K562 (cell line): Measurements from ENCODE around the gene UBE2Q1. TPM values are rescaled to one million over a fixed set of nuclear protein-coding genes. Genes with fewer than 3 reads are reported as not detected.

Source experiments
- polyA plus RNA-seq, 8 experiments: library from polyadenylated mRNA; depleted of rRNA in 4 of 8; stranded (reverse) in 5 of 8; unstranded in 3 of 8; fragments of >200 nt; fragmentation: Nextera tagmentation in 2 of 8; fragmentation: Illumina TruSeq in 1 of 8; extraction: Ambion mirVana in 2 of 8; extraction: Trizol in 1 of 8; gene quantifications; 2 replicates each; pipeline versions ENCODE4 v1.2.1 to v1.2.3, GENCODE V29; 2011 to 2014; ENCODE audit warnings: inconsistent platforms in 1 of 8, missing spikeins in 1 of 8
- total RNA-seq, 7 experiments: library from RNA; depleted of rRNA in 6 of 7; stranded (reverse); fragments of >200 nt in 6 of 7; fragmentation: Illumina TruSeq in 2 of 7; extraction: Trizol in 2 of 7; gene quantifications; 2 replicates each; pipeline versions ENCODE4 v1.2.1 to v1.2.3, GENCODE V29; 2011 to 2021; ENCODE audit warnings: low replicate concordance in 1 of 7

Gene UBE2Q1
- total and polyA plus RNA-seq, 9 of the 15 experiments (the other 6 are each of a cell fraction or from before 2014, with no cell fraction given), result 8.0 to 58.8 (median 27.6) TPM

Other genes starting within 250 kb of the UBE2Q1 start
- gene AQP10, start 237.6 kb downstream of the UBE2Q1 start, total RNA-seq (2014; rRNA removed), result 1.9 and 2.1 TPM in 2 replicates
- 1.7 and 1.9 TPM in 2 replicates for gene AQP10, start 237.6 kb downstream of the UBE2Q1 start, total RNA-seq (2014; rRNA removed; fragmentation: Illumina TruSeq; extraction: Trizol)
- 1.3 and 1.5 TPM in 2 replicates for gene AQP10, start 237.6 kb downstream of the UBE2Q1 start, total RNA-seq (2015; rRNA removed; fragmentation: Illumina TruSeq; extraction: Trizol)
- gene AQP10, start 237.6 kb downstream of the UBE2Q1 start, total RNA-seq (2021), result 3.7 and 4.9 TPM in 2 replicates
- gene AQP10, start 237.6 kb downstream of the UBE2Q1 start, polyA plus RNA-seq (2011; rRNA removed), result 9.7 and 20.6 TPM in 2 replicates
- gene AQP10, start 237.6 kb downstream of the UBE2Q1 start, polyA plus RNA-seq (2014; fragmentation: Illumina TruSeq; extraction: Trizol), result 5.6 and 7.4 TPM in 2 replicates
- under 1 TPM; 0.37 to 0.56 TPM for gene AQP10, start 237.6 kb downstream of the UBE2Q1 start, polyA plus RNA-seq (2014; fragmentation: Nextera tagmentation; extraction: Ambion mirVana)
- 4.5 and 5.0 TPM in 2 replicates for gene AQP10, start 237.6 kb downstream of the UBE2Q1 start, polyA plus RNA-seq (2014; rRNA removed)
- 33.2 and 53.4 TPM in 2 replicates for gene ATP8B2, start 233.1 kb downstream of the UBE2Q1 start, total RNA-seq (2014; rRNA removed)
- gene ATP8B2, start 233.1 kb downstream of the UBE2Q1 start, total RNA-seq (2014; rRNA removed; fragmentation: Illumina TruSeq; extraction: Trizol), result 16.0 and 16.9 TPM in 2 replicates
- gene ATP8B2, start 233.1 kb downstream of the UBE2Q1 start, total RNA-seq (2015; rRNA removed; fragmentation: Illumina TruSeq; extraction: Trizol), result 12.3 and 12.4 TPM in 2 replicates
- 28.4 and 29.8 TPM in 2 replicates for gene ATP8B2, start 233.1 kb downstream of the UBE2Q1 start, total RNA-seq (2021)
- gene ATP8B2, start 233.1 kb downstream of the UBE2Q1 start, polyA plus RNA-seq (2011; rRNA removed), result 21.5 and 33.4 TPM in 2 replicates
- 18.4 and 22.1 TPM in 2 replicates for gene ATP8B2, start 233.1 kb downstream of the UBE2Q1 start, polyA plus RNA-seq (2014; fragmentation: Illumina TruSeq; extraction: Trizol)
- under 1 TPM; 0.27 to 0.58 TPM for gene ATP8B2, start 233.1 kb downstream of the UBE2Q1 start, polyA plus RNA-seq (2014; fragmentation: Nextera tagmentation; extraction: Ambion mirVana)
- 23.8 and 29.4 TPM in 2 replicates for gene ATP8B2, start 233.1 kb downstream of the UBE2Q1 start, polyA plus RNA-seq (2014; rRNA removed)
- gene IL6R, start 153.3 kb downstream of the UBE2Q1 start, total RNA-seq (2014; rRNA removed), result 0.05 and 0.37 TPM in 2 replicates
- 0.03 and 0.11 TPM in 2 replicates for gene IL6R, start 153.3 kb downstream of the UBE2Q1 start, total RNA-seq (2014; rRNA removed; fragmentation: Illumina TruSeq; extraction: Trizol)
- 0.07 and 0.19 TPM in 2 replicates for gene IL6R, start 153.3 kb downstream of the UBE2Q1 start, total RNA-seq (2015; rRNA removed; fragmentation: Illumina TruSeq; extraction: Trizol)
- gene IL6R, start 153.3 kb downstream of the UBE2Q1 start, total RNA-seq (2021), result 0.24 and 0.47 TPM in 2 replicates
- gene IL6R, start 153.3 kb downstream of the UBE2Q1 start, polyA plus RNA-seq (2011; rRNA removed), result 0.25 and 0.83 TPM in 2 replicates
- gene IL6R, start 153.3 kb downstream of the UBE2Q1 start, polyA plus RNA-seq (2014; fragmentation: Illumina TruSeq; extraction: Trizol), result 0.09 and 0.40 TPM in 2 replicates
- not detected for gene IL6R, start 153.3 kb downstream of the UBE2Q1 start, polyA plus RNA-seq (2014; fragmentation: Nextera tagmentation; extraction: Ambion mirVana)
- 0.03 and 1.1 TPM in 2 replicates for gene IL6R, start 153.3 kb downstream of the UBE2Q1 start, polyA plus RNA-seq (2014; rRNA removed)
- gene TDRD10, start 56.4 kb downstream of the UBE2Q1 start, total RNA-seq (2014; rRNA removed), result not detected in 2 replicates
- gene TDRD10, start 56.4 kb downstream of the UBE2Q1 start, total RNA-seq (2014; rRNA removed; fragmentation: Illumina TruSeq; extraction: Trizol), result not detected in 2 replicates
- not detected in 2 replicates for gene TDRD10, start 56.4 kb downstream of the UBE2Q1 start, total RNA-seq (2015; rRNA removed; fragmentation: Illumina TruSeq; extraction: Trizol)
- gene TDRD10, start 56.4 kb downstream of the UBE2Q1 start, total RNA-seq (2021), result not detected in 2 replicates
- gene TDRD10, start 56.4 kb downstream of the UBE2Q1 start, polyA plus RNA-seq (2011; rRNA removed), result not detected in 2 replicates
- not detected in 2 replicates for gene TDRD10, start 56.4 kb downstream of the UBE2Q1 start, polyA plus RNA-seq (2014; fragmentation: Illumina TruSeq; extraction: Trizol)
- not detected for gene TDRD10, start 56.4 kb downstream of the UBE2Q1 start, polyA plus RNA-seq (2014; fragmentation: Nextera tagmentation; extraction: Ambion mirVana)
- not detected in 2 replicates for gene TDRD10, start 56.4 kb downstream of the UBE2Q1 start, polyA plus RNA-seq (2014; rRNA removed)
- 0.04 and 0.05 TPM in 2 replicates for gene SHE, start 56.2 kb downstream of the UBE2Q1 start, total RNA-seq (2014; rRNA removed)
- not detected in 2 replicates for gene SHE, start 56.2 kb downstream of the UBE2Q1 start, total RNA-seq (2014; rRNA removed; fragmentation: Illumina TruSeq; extraction: Trizol)
- gene SHE, start 56.2 kb downstream of the UBE2Q1 start, total RNA-seq (2015; rRNA removed; fragmentation: Illumina TruSeq; extraction: Trizol), result not detected in 2 replicates
- gene SHE, start 56.2 kb downstream of the UBE2Q1 start, total RNA-seq (2021), result not detected in 2 replicates
- not detected in 2 replicates for gene SHE, start 56.2 kb downstream of the UBE2Q1 start, polyA plus RNA-seq (2011; rRNA removed)
- not detected in 2 replicates for gene SHE, start 56.2 kb downstream of the UBE2Q1 start, polyA plus RNA-seq (2014; fragmentation: Illumina TruSeq; extraction: Trizol)
- not detected for gene SHE, start 56.2 kb downstream of the UBE2Q1 start, polyA plus RNA-seq (2014; fragmentation: Nextera tagmentation; extraction: Ambion mirVana)
- 0.01 TPM in 1 of 2 replicates, not detected in the other for gene SHE, start 56.2 kb downstream of the UBE2Q1 start, polyA plus RNA-seq (2014; rRNA removed)
- not detected in 2 replicates for gene CHRNB2, start 9.1 kb upstream of the UBE2Q1 start, total RNA-seq (2014; rRNA removed)
- gene CHRNB2, start 9.1 kb upstream of the UBE2Q1 start, total RNA-seq (2014; rRNA removed; fragmentation: Illumina TruSeq; extraction: Trizol), result not detected in 2 replicates
- gene CHRNB2, start 9.1 kb upstream of the UBE2Q1 start, total RNA-seq (2015; rRNA removed; fragmentation: Illumina TruSeq; extraction: Trizol), result not detected in 2 replicates
- not detected in 2 replicates for gene CHRNB2, start 9.1 kb upstream of the UBE2Q1 start, total RNA-seq (2021)
- not detected in 2 replicates for gene CHRNB2, start 9.1 kb upstream of the UBE2Q1 start, polyA plus RNA-seq (2011; rRNA removed)
- not detected in 2 replicates for gene CHRNB2, start 9.1 kb upstream of the UBE2Q1 start, polyA plus RNA-seq (2014; fragmentation: Illumina TruSeq; extraction: Trizol)
- gene CHRNB2, start 9.1 kb upstream of the UBE2Q1 start, polyA plus RNA-seq (2014; fragmentation: Nextera tagmentation; extraction: Ambion mirVana), result under 1 TPM in 1 of 2 experiments, not detected in 1; 0.01 TPM
- not detected in 2 replicates for gene CHRNB2, start 9.1 kb upstream of the UBE2Q1 start, polyA plus RNA-seq (2014; rRNA removed)
- gene ADAR, start 49.5 kb upstream of the UBE2Q1 start, total RNA-seq (2014; rRNA removed), result 48.0 and 53.6 TPM in 2 replicates
- gene ADAR, start 49.5 kb upstream of the UBE2Q1 start, total RNA-seq (2014; rRNA removed; fragmentation: Illumina TruSeq; extraction: Trizol), result 60.2 and 63.6 TPM in 2 replicates
- gene ADAR, start 49.5 kb upstream of the UBE2Q1 start, total RNA-seq (2015; rRNA removed; fragmentation: Illumina TruSeq; extraction: Trizol), result 66.2 and 68.0 TPM in 2 replicates
- 94.2 and 96.9 TPM in 2 replicates for gene ADAR, start 49.5 kb upstream of the UBE2Q1 start, total RNA-seq (2021)
- gene ADAR, start 49.5 kb upstream of the UBE2Q1 start, polyA plus RNA-seq (2011; rRNA removed), result 117 and 123 TPM in 2 replicates
- gene ADAR, start 49.5 kb upstream of the UBE2Q1 start, polyA plus RNA-seq (2014; fragmentation: Illumina TruSeq; extraction: Trizol), result 67.0 and 75.9 TPM in 2 replicates
- gene ADAR, start 49.5 kb upstream of the UBE2Q1 start, polyA plus RNA-seq (2014; fragmentation: Nextera tagmentation; extraction: Ambion mirVana), result 10 to 100 TPM; 30.1 to 41.2 TPM
- gene ADAR, start 49.5 kb upstream of the UBE2Q1 start, polyA plus RNA-seq (2014; rRNA removed), result 46.3 and 51.3 TPM in 2 replicates